HepG2 (cell line): ENCODE results near the gene RAP1GAP2.

Source experiments
- AKAP8 ChIP-seq: sonication (generic); formaldehyde crosslinking; IDR thresholded peaks from 2 replicates; pipeline ENCODE4 v1.5.1; 2020; ENCODE audit warnings: mild to moderate bottlenecking, missing genetic modification reagents
- NR2F6 ChIP-seq, 2 experiments: IDR thresholded peaks; 2 replicates each; pipeline ENCODE4 v1.6.1; 2016; ENCODE audit warnings: antibody characterized with exemption in 1 of 2, mild to moderate bottlenecking in 1 of 2
- RXRA ChIP-seq: sonication (generic); formaldehyde crosslinking; IDR thresholded peaks from 2 replicates; pipeline ENCODE4 v1.5.1; 2020; ENCODE audit warnings: missing genetic modification reagents
- TF ChIP-seq, protein P1 (sequence below): sonication (generic); formaldehyde crosslinking; IDR thresholded peaks from 2 replicates; pipeline ENCODE4 v1.5.0; 2020; ENCODE audit warnings: mild to moderate bottlenecking, missing genetic modification reagents, moderate library complexity

- no peak for TF ChIP-seq RXRA (CRISPR knock-in tag)
- TF ChIP-seq AKAP8 (CRISPR knock-in tag): no peak
- TF ChIP-seq, protein P1, sequence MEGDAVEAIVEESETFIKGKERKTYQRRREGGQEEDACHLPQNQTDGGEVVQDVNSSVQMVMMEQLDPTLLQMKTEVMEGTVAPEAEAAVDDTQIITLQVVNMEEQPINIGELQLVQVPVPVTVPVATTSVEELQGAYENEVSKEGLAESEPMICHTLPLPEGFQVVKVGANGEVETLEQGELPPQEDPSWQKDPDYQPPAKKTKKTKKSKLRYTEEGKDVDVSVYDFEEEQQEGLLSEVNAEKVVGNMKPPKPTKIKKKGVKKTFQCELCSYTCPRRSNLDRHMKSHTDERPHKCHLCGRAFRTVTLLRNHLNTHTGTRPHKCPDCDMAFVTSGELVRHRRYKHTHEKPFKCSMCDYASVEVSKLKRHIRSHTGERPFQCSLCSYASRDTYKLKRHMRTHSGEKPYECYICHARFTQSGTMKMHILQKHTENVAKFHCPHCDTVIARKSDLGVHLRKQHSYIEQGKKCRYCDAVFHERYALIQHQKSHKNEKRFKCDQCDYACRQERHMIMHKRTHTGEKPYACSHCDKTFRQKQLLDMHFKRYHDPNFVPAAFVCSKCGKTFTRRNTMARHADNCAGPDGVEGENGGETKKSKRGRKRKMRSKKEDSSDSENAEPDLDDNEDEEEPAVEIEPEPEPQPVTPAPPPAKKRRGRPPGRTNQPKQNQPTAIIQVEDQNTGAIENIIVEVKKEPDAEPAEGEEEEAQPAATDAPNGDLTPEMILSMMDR (CRISPR knock-in tag): no peak
- no peak for TF ChIP-seq NR2F6 (IDR thresholded peaks at IDR 0.05)
- TF ChIP-seq NR2F6 (CRISPR knock-in tag; IDR thresholded peaks at IDR 0.05): no peak
These were observed 107.9 kb downstream of the RAP1GAP2 start for GRCh38 chr17:2904135-2904534.
